ENCODE results near the gene PPP1R14C. TPM values are rescaled to one million over a fixed set of nuclear protein-coding genes. Genes with fewer than 3 reads are reported as not detected.
"Not testable (repeated sequence)": the region's sequence is repeated elsewhere in the genome, so short reads cannot be mapped to it uniquely, and the experiment has no call there.

The PPP1R14C gene, protein sequence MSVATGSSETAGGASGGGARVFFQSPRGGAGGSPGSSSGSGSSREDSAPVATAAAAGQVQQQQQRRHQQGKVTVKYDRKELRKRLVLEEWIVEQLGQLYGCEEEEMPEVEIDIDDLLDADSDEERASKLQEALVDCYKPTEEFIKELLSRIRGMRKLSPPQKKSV
- total RNA-seq, result 18.3 TPM

DNA sequence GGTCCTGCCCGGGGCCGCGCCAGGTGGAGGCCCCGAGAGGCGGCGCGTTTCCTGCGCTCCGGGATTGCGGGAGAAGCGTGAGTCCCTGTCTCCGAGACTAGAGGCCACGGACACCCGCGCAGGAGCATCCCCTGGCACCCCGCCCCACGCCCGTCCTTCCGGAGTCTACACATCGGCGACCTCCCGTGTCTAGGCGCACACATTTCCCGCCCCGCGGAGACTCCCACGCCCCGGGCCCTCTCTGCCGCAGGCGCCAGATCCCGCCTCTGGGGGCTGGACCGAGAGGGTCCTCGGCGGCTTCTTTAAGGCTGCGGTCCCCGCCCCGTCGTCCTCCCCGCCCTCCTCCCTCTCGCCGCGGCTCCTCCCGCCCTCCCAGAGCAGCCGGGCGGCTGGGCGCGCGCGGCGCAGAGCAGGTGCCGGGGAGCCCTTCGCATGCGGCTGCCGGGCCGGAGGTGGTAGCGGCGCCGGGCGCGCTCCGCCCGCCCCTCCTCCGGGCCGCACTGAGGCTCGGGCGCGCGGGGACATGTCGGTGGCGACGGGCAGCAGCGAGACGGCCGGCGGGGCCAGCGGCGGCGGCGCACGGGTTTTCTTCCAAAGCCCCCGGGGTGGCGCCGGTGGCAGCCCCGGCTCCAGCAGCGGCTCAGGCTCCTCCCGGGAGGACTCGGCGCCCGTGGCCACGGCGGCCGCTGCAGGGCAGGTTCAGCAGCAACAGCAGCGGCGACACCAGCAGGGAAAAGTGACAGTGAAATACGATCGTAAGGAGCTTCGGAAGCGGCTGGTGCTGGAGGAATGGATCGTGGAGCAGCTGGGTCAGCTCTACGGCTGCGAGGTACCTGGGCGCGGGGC, at the start of gene PPP1R14C:
PPP1R14C (plus strand) TSS at position 375 of the 846 bp plus-strand sequence; CDS start at position 524, 149 bp downstream.
- DNase-seq, result no peak

DNA sequence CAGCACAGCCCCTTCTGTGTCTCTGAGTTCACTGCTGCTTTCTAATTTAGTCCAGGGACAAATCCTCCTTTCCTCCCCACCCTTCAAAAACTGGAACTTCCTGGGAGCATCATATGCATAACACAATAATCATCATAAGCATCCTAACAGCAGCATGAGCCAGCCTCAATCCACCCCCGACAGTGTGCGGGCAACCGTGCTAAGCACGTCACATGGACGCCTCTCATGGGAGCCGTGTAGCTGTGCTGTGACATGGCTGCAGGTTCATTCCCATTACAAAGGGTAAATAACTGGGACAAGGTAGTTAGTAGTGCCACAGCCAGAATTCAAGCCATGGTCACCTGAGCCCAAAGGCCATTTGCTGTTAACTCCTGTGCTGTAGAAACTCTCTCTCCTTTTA, 49.4 kb upstream of the PPP1R14C start:
- DNase-seq, result no peak

DNA sequence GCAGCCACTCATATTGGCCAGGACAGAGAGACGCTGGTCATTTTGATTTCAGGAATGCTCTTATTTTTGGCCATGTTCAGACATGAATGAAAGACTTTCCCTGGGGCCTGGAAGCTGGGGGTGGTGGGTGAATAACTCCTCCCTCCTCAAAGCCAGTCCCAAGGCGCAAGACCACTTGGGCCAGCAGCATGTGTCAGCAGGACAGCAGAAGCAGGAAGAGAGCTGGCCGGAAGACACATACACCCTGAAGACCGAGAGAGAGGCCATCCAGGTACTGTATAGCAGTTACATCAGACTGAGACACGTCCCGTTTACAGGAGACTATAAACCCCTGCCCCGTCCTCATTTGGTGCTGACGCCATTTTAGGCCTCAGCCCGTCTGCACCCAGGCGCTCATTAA, 44.7 kb upstream of the PPP1R14C start:
- no peak for DNase-seq

DNA sequence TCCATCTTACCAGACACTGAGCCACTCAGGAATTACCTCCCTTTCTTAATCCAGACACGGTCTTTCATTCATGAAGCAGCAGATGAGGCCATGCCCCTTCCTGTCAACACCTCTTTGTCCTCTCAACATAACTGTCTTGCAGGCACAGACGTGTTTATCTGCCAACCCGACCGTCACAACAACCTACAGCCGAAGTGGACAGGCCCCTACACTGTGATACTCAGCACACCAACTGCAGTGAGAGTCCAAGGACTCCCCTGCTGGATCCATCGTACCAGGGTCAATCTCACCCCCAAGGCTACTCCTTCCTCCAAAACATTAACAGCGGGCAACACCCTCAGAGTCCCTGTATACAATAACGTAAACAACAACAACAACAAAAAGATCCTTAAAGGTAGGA, 43.3 kb upstream of the PPP1R14C start:
- no peak for DNase-seq

DNA sequence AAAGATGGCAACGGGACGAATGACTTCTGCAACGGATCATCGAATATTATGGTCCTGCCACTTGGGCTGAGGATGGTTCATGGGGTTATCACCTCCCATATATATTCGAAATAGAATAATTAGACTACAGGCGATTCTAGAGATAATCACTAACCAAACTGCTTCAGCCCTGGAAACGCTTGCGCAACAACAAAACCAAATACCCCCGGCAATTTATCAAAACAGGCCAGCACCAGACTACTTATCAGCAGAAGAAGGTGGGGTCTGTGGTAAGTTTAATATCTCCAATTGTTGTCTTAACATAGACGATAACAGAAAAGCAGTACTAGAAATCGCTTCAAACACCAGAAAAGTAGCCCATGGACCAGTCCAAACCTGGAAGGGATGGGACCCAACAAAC, 42.9 kb upstream of the PPP1R14C start:
- DNase-seq, result no peak

DNA sequence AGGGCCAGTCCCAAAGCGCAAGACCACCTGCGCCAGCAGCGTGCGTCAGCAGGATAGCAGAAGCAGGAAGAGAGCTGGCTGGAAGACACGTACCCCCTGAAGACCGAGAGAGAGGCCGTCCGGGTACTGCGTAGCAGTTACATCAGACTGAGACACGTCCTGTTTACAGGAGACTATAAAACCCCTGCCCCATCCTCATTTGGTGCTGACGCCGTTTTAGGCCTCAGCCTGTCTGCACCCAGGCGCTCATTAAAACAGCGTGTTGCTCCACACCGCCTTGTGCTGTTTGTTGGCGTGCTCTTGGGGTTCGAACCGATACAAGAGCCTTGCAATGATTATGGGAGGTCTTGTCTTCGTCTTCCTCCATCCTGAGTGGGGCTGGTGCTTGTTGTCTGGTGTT, 42.1 kb upstream of the PPP1R14C start:
- DNase-seq, result no peak

DNA sequence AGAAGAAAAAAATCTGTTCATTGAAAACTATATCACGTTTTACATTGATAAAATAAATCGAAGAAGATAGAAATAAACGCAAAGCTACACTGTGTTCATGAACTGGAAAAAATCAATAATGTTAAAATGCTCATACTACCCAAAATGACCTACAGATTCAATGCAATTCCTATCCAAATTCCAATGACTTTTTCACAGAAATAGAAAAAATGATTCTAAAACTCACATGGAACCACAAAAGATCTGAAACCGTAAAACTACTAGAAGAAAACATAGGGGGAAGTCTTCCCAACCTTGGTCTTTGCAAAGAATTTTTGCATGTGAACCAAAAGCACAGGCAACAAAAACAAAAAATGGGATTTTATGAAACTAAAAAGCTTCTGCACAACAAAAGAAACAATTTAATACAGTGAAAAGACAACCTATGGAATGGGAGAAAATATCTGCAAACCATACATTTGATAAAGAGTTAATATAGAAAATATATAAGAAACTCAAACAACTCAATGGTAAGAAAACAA, 40.0 kb upstream of the PPP1R14C start:
- DNase-seq, result no peak

DNA sequence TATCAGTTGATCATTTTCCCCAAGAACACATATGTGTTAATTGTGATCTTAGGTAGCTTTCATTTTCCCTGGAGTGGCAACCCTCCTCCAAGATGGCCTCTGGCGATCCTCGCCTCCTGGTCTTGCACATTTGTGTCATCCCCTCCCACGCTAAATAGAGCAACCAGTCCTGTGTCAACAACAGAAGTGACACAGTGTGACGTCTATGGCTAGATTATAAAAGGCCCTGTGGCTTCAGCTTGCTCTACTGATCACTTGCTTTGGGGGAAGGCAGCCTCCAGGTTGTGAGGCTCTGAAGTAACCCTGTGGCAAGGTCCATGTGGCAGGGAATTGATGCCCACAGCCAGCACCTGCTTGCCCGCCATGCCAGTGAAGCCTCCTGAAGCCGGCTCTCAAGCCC, 30.6 kb upstream of the PPP1R14C start:
- DNase-seq, result no peak

DNA sequence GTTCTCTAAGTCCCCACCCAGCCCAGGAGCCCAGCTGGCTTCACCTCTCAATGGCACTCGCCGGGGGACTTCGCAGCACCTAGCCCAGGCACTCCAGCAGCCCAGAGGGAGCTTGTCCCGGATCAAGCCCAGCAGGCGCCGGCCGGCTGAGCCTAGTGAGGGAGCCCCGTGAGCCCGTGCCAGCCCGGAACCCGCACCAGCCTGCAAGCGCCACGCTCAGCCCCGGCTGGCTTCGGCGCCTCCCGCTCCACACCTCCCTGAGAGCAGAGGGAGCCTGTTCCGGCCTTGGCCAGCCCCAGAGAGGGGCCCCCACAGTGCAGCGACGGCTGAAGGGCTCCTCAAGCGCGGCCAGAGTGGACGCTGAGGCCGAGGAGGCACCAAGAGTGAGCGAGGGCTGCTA, 27.1 kb upstream of the PPP1R14C start:
- no peak for DNase-seq

DNA sequence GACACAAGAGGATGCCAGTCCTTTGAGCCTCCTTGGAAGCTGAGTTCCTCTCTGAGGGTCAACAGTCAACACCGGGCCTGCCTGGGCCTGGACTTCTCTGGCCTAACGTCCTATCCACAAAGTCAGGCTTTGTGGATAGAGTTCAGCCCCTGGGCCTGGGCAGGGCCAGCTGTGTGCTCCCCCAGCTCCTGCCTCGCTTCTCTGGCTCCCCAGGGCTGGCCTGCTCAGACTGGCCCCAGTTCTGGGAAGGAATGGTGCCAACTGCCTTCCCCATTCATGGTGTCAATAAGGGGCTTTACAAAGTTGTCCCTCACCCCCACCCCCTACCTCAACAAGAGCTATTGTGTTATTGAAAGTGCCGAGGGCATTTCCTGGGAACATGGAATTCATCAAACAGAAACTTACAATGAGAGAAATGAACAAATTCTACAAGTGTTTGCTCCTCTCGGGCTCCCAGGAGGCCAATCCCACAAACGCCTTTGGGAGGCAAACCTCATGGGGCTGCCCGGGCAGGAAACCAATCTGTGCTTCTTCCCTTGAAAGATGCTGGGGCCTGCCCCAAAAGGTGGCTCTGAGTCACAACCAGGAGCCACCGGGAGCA, 26.5 kb upstream of the PPP1R14C start:
- DNase-seq, result no peak

DNA sequence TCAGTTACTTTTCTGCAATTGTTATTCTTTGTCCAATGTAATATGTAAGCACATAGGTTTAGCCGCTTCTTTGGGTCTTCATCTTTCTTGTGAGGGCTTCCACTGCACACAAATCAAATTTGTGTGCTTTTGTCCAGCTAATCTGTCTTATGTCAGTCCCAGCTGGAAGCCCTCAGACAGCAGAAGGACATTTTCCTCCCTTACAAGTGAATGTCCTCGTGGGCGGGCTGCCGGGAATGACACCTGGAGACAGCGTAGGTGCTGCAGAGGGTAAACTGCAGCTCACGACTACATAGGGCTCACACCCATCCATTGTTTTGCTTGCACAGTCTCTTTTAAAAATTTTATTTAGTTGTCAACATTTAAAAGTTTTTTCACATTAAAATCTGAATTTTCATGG, 24.6 kb upstream of the PPP1R14C start:
- no peak for DNase-seq

DNA sequence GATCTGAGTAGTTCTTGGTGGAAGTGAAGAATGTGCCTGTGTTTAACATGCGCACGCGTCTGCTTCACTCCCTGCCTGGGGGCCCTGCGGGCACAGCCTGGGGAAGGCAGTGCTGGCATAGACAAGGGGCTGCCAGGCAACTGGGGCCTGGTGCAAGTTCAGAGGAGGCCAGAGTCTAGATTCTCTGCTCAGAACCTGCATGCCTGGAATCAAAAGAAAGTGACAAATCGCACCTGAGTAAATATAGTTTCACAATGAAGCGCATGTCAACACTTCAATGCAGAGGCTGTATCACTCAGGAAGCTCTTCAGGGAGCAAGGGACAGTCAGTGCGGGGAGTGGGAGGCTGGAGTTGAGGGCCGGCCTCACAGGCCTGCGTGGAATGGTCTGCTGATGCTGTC, 24.2 kb upstream of the PPP1R14C start:
- DNase-seq, result no peak

DNA sequence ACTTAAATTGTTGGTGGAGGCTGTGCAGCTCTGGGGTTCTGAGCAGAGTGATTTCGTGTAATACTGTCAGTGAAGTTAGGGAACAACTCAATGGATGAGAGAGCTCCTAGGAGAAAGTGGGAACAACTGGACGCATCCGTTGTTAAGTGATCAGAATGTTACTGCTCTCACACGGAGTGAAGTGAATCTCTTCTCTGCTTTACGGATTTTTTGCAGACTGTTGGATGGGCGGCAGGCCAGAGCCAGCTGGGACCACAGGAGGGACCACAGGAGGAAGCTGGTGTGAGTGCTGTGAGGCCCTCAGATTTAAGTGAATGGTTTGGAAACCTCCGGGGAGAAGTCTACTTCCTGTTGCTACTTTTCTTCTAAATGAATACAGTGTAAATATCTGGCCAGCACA, 23.7 kb upstream of the PPP1R14C start:
- peak; percentile 61 for DNase-seq

DNA sequence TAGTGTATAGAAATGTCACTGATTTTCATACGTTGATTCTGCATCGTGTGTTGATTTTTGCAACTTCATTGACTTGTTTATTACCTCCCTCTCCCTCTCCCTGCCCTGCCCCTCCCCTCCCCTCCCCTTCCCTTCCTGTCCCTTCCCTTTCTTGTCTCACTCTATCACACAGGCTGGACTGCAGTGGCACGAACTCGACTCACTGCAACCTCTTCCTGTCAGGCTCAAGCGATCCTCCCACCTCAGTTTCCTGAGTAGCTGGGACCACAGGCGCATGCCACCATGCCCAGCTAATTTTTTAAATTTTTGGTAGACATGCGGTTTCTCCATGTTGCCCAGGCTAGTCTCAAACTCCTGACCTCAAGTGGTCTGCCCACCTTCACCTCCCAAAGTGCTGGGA, 19.2 kb upstream of the PPP1R14C start:
- DNase-seq, result no peak

DNA sequence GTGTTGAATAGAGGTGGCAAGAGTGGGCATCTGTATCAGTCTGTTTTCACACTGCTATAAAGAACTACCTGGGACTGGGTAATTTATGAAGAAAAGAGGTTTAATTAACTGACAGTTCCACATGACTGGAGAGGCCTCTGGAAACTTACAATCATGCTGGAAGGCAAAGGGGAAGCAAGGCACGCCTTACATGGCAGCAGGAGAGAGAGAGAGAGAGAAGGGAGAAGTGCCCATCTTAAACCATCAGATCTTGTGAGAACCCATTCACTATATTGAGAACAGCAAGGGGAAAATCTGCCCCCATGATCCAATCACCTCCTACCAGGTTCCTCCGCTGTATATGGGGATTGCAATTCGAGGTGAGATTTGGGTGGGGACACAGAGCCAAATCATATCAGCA, 18.6 kb upstream of the PPP1R14C start:
- no peak for DNase-seq

DNA sequence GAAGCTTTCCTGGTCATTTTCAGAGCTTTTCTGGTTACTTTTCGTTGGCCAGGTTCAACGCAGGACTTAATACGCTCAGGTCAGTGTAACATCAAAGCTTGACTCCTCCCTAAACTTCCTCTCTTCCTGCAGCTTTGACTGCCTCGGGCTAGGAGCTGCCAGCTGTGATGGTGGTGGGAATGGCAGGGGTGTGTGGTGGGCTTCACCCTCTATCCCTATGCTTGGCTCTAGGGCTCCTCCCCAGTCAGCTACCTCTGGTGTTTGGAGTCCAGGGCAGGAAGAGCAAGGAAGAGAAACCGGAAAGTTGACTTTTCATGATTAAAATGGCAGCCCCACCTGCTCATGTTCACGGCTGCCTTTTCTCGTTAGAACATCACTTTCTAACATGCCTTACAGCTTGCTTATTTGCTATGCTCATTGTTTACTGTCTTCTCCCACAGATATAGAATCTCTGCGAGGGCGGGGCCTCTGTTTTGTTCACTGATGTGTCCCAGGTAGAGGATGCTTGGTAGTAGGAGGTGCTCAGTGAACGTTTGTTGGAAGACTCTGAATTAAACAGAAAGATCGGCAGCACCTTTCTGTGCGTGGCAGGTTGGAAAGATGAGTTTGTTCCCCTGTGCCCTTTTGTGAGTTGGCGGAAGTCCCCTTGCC, 16.1 kb upstream of the PPP1R14C start:
- no peak for DNase-seq

DNA sequence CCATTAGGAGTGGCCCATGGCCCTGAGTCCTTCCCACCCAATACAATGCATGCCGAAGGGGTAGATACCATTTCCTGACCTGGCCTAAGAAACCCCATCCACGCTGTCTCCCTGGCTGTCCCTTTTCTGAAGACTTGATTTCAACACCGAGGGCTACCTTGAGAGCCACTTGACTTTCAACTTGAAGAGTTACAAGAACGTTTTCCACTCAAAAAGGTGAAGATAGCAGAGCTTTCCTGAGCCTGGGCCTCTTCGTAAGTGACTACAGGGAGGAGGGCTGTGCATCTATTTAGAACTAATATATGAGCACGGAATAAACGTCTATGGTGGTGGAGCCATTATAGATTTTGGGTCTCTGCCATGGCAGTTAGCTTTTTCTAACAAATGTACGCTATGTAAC, 14.4 kb upstream of the PPP1R14C start:
- no peak for DNase-seq

DNA sequence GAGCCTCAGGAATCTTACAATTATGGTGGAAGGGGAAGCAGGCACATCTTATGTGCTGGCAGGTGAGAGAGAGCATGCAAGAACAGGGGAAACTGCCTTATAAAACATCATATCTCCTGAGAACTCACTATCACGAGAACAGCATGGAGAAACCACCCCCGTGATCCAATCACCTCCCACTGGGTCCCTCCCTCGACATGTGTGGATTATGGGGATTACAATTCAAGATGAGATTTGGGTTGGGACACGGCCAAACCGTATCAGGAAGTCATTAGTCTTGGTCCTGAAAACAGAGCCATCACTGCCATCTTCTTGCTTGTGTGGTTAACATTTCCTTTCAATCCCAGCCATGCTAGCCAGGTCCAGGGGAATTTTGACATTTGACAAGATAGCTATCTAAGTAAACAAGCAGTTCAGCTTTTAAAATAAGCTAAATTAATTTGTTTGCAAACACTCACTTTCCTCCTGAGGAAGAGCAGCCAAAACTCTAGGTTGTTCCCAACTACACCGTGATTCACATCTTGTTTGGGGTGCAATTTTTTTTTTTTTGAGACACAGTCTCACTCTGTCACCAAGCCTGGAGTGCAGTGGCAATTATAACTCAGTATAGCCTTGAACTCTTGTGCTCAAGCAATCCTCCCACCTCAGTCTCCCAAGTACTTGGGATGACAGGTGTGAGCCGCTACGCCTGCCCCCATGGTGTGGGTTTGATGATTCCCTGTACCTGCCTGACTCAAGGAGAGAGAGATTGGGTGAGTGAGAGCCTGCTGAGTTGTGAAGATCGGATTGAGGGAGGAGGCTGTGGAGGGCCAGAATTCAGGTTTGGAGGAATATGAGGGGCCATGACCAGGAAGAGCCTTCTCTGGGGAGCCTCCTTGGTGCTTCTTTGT, 13.0 kb upstream of the PPP1R14C start:
- no peak for DNase-seq

DNA sequence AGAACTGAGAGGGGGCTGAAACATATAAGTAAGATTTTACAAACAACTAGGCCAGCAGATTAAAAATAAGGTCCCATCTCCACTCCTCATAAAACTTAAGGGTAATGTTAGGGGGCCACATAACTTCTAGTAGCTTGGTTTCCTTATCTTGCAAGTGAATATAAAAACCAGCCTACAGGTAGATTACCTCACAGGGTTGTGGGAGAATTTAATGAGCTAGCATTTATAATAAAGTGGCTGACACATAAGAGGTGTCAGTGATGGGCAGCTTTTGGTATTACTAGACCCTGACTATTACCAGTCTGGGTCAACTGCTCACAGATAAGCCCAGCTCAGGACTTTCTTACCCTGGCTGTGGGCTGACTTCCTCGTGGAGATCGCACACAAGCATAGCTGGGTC, 9.2 kb upstream of the PPP1R14C start:
- DNase-seq, result no peak

DNA sequence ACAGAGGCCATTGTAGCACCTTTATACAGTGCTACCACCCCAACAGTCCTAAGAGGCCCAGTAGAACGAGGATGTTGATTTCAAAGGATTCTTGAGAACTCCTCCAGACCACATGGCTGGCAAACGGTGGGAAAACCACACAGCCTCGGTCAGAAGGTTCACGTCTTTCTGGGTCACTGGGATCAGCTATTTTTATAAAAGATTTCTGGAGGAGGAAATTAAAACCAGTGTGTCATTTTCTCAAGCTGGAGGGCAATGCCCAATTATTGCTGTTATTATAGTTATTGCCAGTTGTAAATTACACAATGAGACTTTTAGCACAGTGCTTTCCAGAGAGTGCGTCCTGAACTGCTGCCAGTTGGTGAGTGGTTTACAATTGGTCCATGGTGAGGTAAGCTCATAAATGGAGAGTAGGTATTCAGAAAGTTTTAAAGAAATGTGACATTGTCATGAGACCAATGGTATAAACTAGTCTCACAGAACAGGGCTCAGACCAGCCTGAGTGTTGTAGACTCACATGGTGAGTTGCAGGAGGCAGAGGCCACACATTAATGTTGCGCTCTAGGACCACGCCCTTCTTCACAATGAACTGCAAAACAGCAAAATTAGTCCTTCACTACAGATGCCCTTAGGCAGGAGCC, 8.4 kb upstream of the PPP1R14C start:
- no peak for DNase-seq

DNA sequence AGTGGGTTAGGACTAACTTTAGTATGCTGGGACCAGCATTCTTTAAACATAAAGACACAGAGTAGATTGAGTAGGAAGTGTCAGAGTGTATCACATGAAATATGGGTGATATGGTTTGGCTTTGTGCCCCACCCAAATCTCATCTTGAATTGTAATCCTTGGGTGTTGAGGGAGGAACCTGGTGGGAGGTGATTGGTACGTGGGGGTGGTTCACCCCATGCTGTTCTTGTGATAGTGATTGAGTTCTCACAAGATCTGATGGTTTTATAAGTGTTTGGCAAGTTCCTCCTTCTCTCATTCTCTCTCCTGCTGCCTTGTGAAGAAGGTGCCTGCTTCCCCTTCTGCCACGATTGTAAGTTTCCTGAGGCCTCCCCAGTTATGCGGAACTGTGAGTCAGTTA, 5.1 kb upstream of the PPP1R14C start:
- not testable (repeated sequence) for DNase-seq

All from skin of body (tissue), 2 donors.